OCI-M2 (cell line): Measurements from ENCODE around the gene RAD9A.

Experiments used
- DNase-seq: peaks from one replicate; lab custom pipeline; 2025; ENCODE audit not compliant: unreplicated experiment; lab: John Stamatoyannopoulos, UW

The RAD9A gene

DNA sequence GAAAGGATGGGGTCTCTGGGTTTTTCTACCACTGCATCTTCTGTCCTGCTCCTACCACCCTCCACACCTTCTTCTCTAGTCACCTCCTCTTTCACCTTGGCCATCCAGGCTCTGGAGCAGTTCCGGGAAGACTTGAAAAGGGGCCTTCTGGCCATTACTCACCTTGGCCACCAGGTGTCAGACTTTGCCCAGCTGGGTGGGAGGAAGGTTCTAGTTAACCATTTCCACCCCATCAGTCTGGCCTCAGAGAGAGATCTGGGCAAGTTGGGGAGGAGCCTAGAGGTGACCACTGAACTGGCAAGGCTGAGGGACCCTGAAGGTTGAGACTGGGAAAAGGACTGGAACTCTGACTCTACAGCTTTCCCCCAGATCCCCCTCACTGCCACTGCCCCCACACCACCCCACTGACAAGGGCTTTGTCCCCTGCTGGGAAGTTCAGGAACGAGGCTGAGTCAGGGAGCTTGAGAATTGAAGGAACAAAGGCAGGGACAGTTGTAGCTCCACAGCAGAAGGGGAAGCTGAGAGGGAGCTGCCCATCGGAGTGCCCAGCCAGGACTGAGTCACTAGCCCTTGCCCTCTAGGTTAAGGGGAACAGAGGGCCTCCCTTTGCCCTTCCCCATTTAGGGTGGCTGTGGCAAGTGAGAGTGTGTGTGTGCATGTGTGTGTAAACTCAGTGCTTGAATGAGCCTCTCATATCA, 34.8 kb upstream of the RAD9A start:
- DNase-seq = no peak

DNA sequence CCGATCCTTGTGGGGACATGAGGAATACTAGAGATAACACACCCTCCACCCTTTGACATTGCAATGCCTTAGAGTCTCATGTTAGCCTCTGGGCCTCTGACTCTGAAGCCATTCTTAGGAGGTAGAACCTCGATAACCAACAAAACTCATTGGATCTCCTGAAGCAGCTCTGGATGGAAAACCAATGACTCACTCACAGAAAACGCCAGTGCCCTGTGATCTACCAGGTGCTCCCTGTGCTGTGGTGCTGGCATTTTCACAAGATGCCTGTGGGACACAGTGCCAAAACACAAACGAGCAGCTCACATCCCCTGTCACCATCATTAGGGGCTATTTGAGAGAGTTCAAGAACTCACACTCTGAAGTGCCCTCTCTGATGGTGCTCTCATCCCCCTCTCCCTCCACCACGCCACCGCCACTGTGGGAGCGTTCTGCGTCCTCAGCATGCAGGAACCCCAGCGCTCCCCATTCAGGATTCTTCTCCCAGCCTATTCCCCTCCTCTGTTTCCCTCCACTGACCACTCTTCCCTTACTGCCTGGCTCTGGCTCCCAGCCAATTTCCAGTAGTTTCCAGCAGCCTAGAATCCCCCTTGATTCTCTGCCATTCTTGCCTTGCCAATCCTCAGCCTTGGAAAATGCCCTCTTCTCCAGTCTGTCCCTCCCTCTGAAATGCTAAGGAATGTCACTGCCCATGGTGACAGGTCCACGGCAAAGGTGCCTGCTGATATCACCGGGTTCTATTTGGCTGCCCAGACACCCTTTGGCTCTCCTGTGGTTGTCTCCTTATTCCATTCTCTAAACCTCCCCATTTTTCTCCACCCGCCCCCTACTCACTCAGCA, 33.7 kb upstream of the RAD9A start:
- no peak for DNase-seq

DNA sequence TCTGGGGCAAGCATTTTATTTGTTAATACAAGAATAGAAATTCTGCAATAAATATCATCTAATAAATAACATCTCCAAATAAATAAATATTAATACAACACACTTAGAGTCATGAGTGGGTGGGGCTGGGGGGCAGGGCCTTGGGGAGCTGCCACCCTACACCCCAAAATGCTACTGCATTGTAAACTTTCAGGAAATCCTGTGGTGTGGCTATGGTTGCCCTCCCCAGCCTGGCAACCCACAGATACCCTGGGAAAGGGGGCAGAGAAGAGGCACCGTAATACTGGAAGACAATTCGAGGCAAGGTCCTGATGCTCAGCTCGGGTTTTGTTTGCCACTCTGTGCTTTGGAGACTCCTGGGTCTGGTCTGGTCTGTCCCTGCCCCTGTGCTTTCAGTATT, 27.6 kb upstream of the RAD9A start:
- DNase-seq = no peak

DNA sequence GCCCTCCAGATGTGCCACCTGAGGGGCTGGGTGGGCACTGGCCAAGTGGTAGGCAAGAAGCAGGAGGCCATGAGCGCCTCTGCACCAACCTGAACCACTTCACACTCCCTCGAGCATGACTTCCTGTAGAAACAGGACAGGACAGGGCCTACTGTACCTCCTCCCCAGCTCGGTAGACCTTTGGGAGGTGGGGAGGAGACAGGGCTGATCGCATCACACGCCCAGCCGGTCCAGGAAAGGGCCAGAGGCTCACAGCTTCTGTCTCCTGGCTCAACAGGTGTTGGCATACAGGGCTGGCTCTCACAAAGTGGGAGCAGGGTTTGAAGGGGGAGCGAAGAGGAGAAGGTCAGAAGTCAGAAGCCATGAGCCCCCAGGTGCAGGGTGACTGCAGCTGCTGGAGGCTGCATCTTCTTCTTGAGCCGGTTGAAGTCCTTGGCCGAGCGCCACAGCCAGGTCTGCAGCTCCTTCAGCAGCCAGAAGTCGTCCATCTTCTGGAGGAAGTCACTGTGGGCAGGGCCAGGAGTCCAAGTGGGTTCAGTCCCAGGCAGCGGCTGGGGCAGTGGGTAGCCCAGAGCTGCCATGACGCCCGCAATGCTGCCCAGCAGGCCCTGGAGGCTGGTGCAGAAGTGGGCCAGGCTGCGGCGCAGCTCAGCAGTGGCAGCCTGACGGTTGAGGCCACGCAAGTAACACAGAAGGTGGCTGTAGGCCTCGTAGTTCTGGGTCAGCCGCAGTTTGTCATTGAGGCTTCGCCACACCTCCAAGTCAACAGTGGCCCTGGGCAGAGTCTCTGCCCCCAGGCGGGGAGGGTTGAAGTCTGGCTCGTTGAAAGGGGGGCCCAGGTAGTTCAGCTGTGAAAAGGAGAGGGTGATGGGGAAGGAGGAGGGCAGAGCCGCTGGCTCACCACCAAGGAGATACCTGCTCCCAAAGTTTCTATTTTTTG, 26.7 kb upstream of the RAD9A start:
- no peak for DNase-seq

DNA sequence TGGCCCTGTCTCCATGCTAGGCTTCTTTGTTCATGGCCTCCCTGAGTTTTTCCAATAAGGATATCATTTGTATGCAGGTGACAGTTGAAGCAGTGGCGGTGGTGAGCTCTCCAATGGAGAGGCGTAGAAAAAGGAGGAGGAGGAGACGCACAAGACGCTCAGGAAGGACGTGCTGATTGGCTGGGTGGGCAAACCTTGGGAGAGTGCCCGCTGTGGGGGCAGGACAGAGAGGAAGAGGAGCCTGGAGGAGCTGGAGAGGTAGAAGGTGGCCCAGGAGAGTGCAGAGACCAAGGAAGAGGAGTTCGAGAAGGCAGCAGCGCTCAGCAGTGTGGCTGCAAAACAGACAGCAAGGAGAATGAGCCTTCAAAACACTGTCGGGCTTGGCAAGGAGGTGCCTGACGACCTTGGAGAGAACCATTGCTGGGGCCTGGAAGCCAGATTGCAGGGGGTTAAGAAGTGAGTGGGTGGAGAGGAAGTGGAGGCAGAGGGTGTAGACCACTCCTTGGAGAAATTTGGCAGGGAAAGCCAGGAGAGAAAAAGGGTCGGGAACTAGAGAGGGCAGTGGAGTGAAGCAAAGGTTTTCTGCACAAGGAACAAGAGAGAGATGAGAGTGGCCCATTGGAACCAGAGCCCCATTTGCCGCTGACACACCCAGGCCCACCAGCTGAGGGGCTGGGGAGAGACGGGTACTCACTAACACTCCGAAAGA, 25.9 kb upstream of the RAD9A start:
- no peak for DNase-seq

DNA sequence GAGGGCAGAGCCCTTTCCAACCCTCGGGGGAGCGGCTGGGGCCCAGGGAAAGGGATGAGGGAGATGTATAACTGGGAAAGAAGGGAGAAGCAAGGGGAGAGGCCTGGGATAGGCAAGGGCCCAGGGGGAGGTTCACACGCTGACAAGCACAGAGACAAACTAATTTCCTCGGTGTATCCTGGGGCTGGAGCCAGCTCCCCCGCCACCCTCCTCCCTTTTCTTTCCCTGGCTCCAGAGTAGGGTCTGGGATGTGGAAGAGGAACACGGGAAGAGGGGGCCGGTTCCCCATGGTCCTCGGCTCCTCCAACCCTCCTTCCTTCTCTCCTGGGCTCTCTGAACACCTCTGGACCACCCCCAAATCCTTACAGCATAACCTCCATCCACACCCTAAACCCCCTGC, 25.2 kb upstream of the RAD9A start:
- DNase-seq = no peak

DNA sequence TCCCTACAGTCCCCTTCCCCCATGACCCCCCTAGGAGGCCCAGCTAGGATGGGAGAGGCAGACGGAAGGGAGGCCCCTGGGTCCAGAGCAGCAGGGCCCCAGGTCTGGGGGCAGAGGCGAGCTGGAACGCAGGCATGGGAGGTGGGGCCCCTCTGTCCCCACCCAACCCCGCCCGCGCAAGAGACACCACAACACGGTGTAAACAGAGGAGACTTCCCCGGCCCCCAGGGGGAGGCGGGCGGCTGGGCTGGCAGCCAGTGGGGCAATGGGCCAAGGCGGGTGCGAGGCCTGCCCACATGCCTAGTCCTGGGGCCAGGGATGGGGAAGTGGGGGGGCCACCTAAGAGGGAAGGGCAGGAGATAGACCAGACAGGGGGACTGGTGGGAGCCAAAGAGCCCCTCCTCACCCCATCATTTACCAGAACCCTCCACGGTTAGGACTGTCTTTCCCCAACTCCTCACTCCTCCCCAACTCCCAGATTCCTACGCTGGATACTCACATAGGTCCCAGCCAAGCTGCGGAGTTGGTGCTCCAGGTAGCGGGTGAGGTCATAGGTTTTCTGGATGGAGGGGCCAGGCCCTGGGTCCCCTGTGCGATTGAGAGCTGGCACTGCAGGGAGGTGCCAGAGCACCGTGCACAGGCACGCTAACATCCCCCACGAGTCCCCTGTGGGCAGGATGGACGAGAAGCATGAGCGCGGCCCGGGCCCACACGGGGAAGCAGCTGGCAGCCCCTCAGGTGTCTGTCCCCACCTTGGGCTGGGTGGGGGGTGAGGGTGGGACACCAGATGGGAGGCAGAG, 24.6 kb upstream of the RAD9A start:
- no peak for DNase-seq

DNA sequence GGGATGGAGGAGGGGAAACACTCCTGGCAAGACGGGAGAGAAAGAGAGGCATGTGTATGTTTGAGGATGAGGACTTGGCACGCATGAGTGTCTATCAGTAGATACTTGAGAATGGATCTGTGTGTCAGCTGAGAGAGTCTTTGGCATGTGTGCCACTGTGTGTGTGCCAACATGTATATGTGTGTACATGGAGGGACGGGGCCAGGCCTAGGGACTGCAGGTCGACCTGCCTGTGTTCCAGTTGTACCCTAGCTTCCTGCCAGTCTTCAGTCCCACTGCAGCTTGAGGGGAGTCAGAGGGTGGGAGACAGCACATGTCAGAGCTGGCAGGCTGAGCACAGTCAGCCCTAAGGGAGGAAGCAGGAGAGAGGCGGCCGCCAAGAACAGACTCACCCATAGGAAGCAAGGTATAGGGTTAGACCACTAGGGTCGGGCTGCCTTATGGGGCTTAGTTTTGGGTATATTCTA, 24.0 kb upstream of the RAD9A start:
- no peak for DNase-seq

DNA sequence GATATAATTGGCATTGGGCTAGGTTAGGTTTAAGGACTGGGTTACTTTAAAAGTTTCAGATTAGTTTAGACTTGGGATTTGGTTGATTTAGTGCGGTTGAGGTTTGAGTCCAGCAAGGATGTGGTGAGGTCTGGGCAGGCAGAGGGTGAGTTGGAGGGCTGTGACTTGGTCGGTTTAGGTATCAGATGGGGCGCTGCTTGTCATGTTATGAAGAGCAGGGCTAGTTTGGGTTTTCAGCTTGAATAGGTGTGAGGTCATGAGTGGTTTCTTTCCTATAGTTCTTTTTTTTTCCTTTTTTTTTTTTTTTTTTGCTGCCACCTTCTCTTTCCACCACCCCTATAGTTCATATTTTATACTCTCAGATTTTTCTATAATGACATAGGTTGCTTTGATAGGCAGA, 23.2 kb upstream of the RAD9A start:
- DNase-seq = no peak

DNA sequence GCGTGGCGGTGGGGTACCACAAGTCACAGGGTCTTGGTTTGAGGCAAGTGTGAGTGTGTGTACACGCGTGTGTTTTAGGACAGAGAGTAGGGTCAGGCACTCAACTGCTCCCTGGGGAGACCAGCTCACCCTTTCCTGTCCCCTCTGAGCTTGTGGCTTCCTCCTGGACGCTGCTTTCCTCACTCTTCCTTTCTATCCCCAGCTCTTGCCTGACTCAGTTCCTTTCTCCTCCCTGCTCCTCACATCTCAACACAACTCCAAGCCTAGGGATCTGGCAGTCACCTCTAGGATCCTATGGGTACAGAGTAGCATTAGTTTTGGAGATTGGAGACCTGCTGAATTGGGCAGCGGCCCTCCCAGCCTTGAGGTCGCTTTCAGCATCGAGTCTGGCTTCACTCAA, 22.5 kb upstream of the RAD9A start:
- no peak for DNase-seq

DNA sequence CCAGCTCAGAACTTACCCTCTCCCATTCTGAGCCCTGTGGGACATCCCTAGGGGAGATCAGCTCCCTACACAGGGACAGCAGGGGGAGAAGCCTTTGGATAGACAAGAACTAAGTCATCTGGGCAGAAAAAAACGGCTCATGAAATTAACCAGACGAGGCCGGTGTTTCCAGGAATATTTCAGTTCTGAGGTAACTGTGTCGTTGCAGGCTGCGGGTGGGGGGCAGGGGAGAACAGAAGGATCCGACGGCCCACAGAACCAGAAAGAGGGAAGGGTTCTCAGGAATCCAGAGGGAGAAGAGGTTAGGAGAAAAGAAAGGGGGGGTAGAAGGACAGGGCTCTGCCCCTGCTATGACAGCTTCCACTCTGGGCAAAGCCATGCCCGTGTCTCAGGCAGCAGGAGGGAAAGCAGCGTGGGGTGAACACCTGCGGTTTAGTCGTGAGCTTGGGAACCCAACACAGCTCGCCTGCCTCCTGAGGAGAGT, 21.9 kb upstream of the RAD9A start:
- DNase-seq = no peak

DNA sequence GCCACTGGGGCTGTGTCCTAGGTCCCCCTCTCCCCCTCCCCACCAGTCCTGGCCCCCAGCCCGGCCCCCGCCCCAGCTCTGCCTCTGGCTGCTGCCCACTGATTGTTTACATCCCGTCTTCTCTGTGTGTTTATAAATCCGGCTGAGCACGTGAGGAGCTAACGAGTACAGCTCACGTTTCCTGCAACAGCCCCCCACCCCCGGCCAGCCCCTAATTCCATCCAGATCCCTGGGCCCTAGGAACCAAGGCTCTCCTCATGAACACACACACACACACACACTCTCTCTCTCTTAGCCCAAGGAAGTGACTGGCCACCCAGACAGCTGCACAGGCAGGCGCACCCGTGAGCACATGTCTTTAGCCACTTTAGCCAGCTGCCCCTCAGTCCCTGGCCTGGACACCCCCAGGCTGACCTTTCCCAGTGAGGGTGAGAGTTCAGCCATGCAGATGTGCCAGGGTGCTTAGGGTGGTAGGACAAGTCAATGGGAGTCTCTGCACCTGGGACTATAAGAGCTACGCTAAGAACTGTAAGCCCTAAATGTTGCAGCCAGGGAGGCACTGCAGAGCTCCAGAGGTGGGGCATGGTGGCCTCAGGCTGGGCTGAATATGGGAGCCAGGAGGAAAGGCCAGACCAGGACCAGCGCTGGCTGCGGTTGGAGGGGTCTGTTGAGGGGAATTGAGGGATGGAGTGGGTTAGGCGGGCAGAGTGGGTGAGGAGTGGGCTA, 21.3 kb upstream of the RAD9A start:
- DNase-seq = no peak

DNA sequence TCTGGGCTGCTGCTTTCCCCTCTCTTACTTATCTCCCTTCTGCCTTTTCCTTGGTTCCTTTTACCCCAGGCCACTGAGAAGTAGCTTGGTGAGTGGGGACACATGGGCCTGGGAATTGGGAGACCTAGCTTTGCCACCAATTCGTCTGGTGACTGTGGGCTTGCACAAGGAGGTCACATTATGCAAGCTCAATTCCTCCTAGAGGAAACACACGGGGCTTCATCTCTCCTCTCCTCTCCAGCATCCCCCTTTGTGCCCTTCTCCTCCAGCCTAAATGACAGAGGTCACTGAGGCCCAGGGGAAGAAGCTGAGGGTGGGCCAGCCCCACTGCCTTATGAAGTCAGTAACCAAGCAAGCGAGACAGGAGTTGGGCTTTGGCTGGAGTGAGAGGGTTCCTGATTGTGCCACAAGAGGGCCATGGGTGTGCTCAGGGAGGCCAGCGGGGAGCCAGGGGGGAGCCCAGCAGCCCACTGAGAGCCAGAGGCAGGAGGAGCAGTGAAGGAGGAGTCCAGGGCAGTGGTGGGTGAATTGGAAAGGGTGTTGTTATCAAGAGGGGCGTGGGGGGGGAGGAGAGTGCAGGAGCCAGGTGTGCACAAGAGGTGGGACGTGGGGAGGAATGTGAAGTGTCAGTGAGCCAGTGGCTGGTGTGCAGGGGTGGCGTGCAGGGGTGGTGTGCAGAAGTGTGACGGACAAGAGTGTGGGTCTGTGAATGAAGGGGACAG, 20.4 kb upstream of the RAD9A start:
- no peak for DNase-seq

DNA sequence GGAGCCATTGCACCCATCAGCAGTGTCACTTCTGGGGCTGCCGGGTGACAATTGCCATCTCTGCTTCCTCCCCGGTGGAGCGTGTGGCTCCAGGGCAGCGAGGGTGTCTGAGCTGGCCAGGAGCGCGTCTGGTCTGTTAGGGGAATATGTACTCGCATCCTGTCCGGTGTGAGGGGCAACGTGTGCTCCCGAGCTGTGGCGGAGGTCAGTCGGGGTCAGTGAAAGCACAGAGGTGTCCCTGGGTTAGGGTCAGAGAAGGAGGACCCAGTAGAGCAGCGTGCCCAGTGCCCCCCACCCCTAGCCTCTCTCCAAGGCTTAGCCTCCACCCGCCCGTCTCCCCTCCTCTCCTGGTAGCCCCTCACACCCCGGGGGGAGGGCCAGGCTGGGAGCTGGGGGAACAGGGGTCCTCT, 19.9 kb upstream of the RAD9A start:
- DNase-seq = no peak

DNA sequence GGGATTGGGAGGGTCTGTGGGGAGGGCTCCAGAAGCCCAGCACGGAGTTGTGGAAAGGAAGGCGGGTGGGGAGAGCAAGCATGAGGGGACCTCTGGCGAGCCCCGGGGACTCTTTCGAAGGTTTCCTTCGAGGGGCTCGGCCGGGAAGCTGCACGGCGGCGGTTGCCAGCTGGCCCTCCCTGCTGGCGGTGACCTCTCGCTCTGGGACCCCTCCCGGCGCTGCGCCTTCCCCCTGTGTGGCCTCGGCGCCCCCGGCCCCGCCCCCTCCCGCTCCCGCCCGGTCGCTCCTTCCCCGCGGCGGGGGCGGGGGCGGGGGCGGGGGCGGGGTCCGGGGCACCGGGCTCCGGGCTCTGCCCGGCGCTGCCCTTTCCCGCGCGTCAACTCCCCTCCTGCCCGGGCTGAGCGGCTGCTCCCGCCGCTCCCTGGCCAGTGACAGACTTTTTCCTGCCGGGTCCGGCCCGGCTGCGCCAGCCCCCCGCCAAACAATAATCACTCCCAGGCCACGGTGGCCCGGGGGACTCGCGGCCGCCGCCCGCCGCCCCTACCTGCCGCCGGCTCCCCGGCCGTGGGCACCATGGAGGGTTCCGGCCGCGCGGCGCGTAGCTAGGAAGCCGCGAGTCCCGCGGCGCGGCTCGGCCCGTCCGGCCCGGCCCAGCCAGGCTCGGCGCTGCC, 19.3 kb upstream of the RAD9A start:
- DNase-seq = no peak

DNA sequence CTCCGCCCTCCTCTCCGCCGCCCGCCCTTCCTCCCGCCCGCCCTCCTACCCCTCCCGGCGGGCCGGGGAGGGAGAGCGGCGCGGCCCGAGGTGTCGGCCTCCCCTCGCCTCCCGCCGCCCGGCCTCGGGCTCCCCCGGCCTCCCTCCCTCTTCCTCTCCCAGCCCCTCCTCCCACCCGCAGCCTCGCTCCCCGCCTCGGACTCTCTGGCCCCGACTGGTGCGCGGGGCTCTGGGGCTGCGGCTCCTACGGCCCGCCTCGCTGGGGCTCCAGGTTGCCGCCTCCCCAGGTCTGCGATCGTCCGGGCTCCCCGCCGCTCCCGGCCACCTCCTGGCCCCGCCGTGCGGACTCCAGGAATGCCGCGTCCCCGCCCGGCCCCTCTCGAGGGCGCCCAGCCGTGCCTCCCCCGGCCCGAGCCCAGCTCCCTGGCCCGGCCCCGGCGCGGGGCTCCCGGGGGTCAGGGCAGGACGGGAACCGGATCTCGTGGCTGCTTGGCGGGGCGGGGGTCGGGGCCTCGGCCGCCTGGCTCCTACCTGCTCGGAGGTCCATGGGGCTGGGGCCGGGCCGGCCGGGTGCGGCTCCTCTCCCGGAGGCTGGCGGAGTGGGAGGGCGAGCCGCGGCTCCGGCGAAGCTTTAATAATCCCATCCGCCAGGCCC, 18.7 kb upstream of the RAD9A start, which contains the start of gene CLCF1:
CLCF1 (minus strand) TSS at position 606 of the 655 bp plus-strand sequence; CDS start at position 547, 59 bp downstream.
- DNase-seq = no peak
